H1 (cell line): Measurements from ENCODE around the gene TMEM151B.

Experiments used
- BCL11A ChIP-seq, 2 experiments: IDR thresholded peaks; one replicate each; pipeline ENCODE4 v1.6.1; 2011; ENCODE audit warnings: low read depth in 2 of 2, low read length in 2 of 2, mild to moderate bottlenecking in 2 of 2
- BRCA1 ChIP-seq: IDR thresholded peaks from 2 replicates; pipeline ENCODE4 v1.6.1; 2012; ENCODE audit warnings: low read depth, low read length, improper control_type of control experiment
- CBX8 ChIP-seq: fragments of 300-800, 300-1000 bp; sonication (generic); IDR thresholded peaks from 2 replicates; pipeline ENCODE4 v1.7.1; 2016; ENCODE audit warnings: low read depth, low read length, borderline replicate concordance
- CEBPB ChIP-seq: IDR thresholded peaks from 2 replicates; pipeline ENCODE4 v1.6.1; 2012; ENCODE audit warnings: low read depth, low read length
- CTCF ChIP-seq, 3 experiments: IDR thresholded peaks; 1 replicate in 2 of 3; 2 replicates in 1 of 3; pipeline versions ENCODE4 v1.5.1 to v1.6.1; 2011; ENCODE audit warnings: low read length in 3 of 3, mild to moderate bottlenecking in 3 of 3, inconsistent platforms in 2 of 3, low read depth in 1 of 3, moderate library complexity in 1 of 3; ENCODE audit not compliant: insufficient read depth in 1 of 3; ENCODE audit errors: control extremely low read depth in 1 of 3
- EP300 ChIP-seq, 2 experiments: IDR thresholded peaks; 1 replicate in 1 of 2; 2 replicates in 1 of 2; pipeline ENCODE4 v1.6.1; 2011 to 2012; ENCODE audit warnings: low read depth in 2 of 2, low read length in 2 of 2, mild to moderate bottlenecking in 2 of 2, borderline replicate concordance in 1 of 2, inconsistent platforms in 1 of 2, moderate library complexity in 1 of 2
- EZH2 ChIP-seq: fragments of 200-600 bp; sonication (generic); IDR thresholded peaks from 2 replicates; pipeline ENCODE4 v1.7.1; 2012; ENCODE audit warnings: low read depth, mild to moderate bottlenecking, moderate library complexity, low read length, inconsistent platforms; ENCODE audit not compliant: severe bottlenecking
- JUND ChIP-seq: IDR thresholded peaks from 2 replicates; pipeline ENCODE4 v1.6.1; 2011; ENCODE audit warnings: mild to moderate bottlenecking, improper control_type of control experiment, low read length
- POLR2A ChIP-seq, 2 experiments: IDR thresholded peaks; 1 replicate in 1 of 2; 2 replicates in 1 of 2; pipeline ENCODE4 v1.6.1; 2011; ENCODE audit warnings: low read depth in 2 of 2, low read length in 2 of 2, mild to moderate bottlenecking in 2 of 2; ENCODE audit errors: control extremely low read depth in 1 of 2
- TAF1 ChIP-seq: IDR thresholded peaks from 2 replicates; pipeline ENCODE4 v1.6.1; 2011; ENCODE audit warnings: mild to moderate bottlenecking, low read depth, low read length
- ZNF274 ChIP-seq: IDR thresholded peaks from 2 replicates; pipeline ENCODE4 v1.7.0; 2012; ENCODE audit warnings: low read length, borderline replicate concordance; ENCODE audit errors: extremely low read depth

GRCh38 chr6:44301106-44301505, 30.9 kb downstream of the TMEM151B start:
- TF ChIP-seq BCL11A (IDR thresholded peaks at IDR 0.05; ENCODE audit: low read depth in 2 of 2, low read length in 2 of 2) (no peak), CTCF (IDR thresholded peaks at IDR 0.05; ENCODE audit: control extremely low read depth in 1 of 3, insufficient read depth in 1 of 3, low read depth in 1 of 3, low read length in 3 of 3) (no peak), POLR2A (IDR thresholded peaks at IDR 0.05; ENCODE audit: control extremely low read depth in 1 of 2, low read depth in 2 of 2, low read length in 2 of 2) (no peak), JUND (no peak), BRCA1 (no peak), ZNF274 (no peak), TAF1 (no peak), CBX8 (no peak), EZH2 (no peak), EP300 (IDR thresholded peaks at IDR 0.05; ENCODE audit: borderline replicate concordance in 1 of 2, low read depth in 2 of 2, low read length in 2 of 2) (no peak), CEBPB (no peak)
